HG02610 (cell line): ENCODE data around the gene COL21A1.

Source experiments
- ATAC-seq: cut with Tn5 transposase; IDR thresholded peaks from one replicate; pipeline ENCODE4 v1.9.1; 2021; ENCODE audit warnings: mild to moderate bottlenecking, moderate library complexity; ENCODE audit not compliant: unreplicated experiment

The COL21A1 gene

DNA sequence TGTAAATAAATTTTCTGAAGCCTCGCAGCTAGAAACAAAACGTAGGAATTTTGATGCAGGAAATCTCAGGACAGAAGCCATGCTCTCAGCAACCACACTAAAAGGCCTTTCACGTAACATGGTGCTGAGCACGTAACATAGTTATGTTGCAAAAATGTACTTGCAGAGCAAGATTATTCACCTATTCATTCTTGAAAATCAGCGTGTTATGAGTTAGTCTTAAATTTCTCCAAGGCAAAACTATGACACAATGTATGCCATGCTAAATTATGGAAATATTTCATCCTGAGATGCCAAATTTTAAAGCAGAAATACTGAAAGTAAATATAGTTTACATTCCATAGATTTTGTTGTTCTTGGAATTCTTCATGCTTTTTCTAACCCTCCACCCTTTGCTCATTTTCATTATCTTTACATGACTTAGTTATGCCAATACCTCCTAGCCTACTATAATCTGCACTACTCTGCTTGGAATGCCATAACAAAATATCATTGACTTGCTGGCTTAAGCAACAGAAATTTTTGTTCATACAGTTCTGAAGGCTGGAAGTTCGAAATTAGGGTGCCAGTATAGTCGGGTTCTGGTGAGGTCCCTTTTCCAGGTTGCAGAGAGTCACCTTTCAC, 192.2 kb downstream of the COL21A1 start:
- no peak for ATAC-seq

DNA sequence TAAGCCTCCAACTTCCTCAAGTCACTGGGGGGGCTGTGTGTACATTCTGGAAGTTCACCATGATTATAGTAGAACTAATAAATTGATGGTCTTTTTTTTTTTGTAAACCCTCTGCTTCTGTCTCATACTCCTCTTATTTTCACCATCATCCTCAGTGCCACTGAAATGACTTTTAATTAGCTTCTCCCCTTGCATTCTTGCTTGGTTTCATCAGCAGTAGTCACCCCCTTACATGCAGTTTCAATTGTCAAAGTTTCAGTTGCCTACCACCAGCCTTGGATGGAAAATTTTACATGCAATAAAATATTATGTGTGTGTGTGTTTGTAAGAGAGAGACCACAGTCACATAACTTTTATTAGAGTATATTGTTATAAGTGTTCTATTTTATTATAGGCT, 196.2 kb downstream of the COL21A1 start:
- no peak for ATAC-seq

DNA sequence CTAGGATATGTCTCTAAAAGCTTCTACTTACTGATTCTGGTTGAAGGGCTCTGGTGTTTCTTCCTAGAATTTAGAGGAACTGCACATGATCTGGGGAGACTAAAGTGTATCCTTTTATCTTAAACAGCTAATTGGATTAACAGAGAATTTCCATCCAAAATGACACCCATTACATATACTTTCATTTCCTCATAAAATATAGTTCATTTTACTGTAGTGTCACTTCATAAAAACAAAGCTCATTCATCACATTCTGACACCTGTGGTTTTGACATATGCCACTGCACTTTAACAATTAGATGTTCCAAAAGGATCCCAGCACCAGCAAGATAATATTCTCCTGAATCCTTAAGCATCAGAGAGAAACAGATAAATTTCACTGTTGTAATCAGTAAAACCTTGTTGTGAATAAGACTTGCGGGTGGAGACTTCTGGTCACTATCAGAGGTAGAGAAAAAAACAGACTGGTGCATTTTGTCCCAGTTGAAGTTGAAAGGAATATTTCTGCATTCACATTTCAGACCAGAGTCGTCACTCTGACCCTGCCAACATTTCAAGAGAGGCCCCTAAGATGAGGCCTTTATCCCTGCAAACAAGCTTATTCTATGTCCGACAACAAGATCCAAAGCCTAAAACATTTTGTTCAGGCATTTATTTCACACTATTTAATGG, 196.7 kb downstream of the COL21A1 start:
- no peak for ATAC-seq

DNA sequence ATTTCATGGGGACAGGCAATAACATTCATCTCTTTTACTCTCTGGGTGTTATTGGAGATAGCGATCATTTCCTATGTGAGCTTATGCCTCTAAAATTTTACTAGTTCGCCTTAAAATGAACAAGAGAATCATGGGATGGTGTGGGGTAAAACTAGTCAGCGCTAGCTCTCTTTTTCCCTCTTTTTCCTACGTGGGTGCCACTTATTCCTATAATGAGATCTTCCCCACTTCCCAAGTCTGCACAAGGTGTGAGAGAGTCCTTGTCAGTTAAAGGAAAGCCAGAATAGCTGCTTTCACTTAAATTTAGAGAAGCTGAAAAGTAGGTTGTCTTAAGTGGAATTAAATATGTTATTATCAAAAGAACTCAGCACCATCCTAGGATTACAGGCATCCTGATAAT, 198.8 kb downstream of the COL21A1 start:
- no peak for ATAC-seq

DNA sequence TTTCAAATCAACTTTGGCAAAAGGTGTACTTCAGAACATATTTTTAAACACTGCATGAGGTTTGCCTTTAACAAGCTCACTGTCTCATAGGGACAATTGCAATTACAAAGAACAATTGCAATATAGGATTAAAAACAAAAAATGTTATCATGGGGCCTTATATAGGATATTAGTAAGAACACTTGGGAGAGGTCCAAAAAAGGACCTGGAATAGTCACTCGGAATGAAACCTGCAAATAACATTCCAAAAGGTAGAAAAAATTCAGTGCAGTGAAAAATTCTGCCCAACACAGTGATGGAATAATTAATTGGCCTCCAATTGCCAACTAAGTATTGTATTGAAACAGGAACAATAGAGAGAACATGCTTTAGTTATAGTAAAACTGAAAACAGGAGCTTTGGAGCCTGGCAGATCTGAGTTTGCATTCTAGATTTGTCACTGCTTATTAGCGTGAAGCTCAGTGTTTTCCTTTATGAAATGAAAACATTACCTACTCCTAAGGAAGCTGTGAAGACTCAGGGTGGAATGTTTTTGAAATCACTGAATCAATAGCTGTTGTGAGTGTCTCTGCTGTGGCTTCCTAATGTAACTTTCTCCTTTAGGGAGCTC, 199.3 kb downstream of the COL21A1 start:
- ATAC-seq = no peak

DNA sequence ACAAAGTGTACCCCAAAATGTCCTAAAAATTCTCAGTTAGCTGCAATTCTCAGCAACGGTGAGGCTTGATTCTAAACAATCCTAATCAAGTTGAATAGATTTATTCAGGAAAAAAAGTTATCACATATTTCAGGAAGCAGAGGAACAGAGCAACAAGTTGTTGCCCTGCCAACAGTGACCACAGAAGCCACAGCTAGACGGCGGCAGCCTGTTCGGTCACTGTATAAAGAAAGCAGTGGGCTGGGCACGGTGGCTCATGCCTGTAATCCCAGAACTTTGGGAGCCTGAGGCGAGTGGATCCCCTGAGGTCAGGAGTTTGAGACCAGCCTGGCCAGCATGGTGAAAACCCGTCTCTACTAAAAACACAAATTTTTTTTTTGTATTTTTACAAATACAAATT, 200.8 kb downstream of the COL21A1 start:
- ATAC-seq = no peak

DNA sequence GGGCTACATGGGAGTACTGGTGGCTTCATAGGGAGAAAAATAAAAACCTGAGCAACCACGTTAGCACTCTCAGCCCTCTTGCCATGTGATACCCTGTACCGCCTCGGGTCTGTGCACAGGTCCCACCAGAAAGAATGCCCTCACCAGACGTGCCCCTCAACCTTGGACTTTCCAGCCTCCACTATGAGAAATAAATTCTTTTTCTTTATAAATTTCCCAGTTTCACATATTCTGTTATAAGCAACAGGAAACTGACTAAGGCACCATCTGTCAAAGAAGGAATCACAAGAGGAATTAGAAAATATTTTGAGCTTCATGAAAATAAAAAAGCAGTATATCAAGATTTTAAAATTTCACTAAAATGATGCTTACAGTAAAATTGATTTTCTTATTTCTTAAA, 203.6 kb downstream of the COL21A1 start:
- no peak for ATAC-seq

DNA sequence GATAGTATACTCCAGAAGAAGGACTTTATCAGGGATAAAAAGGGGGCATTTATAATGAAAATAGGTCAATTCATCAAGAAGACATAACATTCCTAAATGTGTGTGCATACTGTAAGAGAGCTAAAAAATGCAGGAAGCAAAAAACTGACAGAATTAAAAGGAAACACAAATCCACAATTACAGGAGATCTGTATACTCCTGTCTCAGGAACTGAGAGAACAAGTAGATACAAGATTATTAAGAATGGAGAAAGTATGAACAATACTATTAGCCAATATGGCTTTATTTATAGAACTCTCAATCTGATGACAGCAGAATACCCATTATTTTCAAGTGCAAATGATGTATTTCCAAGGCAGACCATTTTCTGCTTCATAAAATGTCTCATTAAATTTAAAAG, 204.3 kb downstream of the COL21A1 start:
- ATAC-seq = no peak

DNA sequence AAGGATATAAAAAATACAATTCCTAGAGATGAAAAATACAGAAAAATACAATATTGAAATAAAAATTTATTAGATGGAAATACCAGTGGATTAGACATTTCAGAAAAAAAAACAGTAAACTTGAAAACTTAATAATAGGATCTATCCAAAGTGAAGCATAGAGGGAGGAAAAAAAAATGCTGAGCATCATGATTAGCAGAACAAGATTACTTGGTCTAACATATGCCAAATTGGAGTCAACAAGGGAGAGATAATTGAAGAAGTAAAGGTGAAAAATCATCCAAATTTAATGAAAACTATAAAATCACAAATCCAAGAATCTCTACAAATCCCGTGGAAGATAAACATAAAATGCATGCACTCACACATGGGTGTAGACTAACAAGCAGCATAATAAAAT, 205.8 kb downstream of the COL21A1 start:
- ATAC-seq = no peak

DNA sequence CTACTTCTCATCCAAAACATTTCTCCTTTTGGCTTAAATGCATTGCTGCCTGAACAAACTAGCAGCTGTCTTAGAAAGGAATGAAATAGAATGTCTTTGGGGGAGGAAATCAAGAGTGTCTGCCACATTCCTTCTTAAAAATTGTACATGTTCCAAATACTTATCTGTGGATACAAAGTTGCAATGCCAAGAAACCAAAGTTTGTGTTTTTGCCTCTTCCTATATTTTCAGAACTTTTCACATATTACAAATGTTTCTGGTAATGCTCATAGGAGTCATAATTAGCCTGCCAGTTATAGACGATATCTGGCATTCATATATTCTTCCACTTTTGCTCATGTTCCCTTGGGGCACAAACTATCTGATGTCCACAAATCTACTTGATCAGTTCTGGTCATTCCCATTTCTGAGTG, 206.5 kb downstream of the COL21A1 start:
- ATAC-seq = no peak

DNA sequence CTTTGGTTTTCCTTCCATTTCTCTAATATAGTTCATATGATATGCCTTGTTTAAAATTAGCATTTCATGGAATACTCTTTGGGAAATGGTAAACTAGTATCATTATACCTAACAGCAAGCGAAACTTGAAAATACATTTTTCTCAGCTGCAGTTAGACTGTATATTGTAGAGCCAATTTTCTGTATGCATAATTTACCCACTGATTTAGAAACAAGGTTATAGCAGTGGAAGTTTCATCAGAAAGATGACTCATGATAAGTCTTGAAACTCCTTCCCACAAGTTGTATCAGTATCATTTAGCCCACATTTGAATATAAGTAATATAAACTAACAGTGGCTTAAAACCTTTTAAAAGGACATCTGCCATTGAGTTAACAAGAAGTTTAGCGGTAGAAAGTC, 207.2 kb downstream of the COL21A1 start:
- no peak for ATAC-seq

DNA sequence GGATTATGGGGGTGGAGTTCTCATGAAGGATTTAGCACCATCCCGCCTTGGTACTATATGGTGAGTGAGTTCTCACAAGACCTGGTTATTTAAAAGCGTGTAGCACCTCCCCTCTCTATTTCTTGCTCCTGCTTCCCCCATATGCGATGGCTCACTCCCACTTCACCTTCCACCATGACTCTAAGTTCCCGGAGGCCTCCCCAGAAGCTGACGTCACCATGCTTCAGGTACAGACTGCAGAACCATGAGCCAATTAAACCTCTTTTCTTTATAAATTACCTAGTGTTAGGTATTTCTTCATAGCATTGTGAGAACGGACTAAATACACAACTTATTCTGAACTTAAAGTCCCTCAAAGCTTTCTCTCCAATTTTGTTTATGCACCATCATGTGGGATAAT, 208.6 kb downstream of the COL21A1 start:
- ATAC-seq = no peak

DNA sequence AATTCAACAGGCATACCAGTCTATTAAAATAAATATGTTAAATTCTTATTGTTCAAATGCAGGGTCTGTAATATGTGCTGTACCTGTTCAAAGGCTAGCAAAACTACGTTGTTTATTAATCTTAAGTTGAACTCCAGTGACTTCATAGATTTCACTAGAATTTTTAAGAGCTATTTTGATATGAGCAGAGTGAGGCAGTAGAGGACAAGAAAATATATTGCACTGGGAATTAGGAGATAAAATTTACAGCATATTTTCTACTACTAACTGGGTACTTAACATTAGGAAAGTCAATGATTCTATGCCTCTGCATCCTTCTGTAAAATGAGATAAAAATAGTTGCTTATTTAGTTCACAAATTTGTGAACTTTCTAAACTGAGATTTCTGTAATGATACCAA, 209.8 kb downstream of the COL21A1 start:
- no peak for ATAC-seq

DNA sequence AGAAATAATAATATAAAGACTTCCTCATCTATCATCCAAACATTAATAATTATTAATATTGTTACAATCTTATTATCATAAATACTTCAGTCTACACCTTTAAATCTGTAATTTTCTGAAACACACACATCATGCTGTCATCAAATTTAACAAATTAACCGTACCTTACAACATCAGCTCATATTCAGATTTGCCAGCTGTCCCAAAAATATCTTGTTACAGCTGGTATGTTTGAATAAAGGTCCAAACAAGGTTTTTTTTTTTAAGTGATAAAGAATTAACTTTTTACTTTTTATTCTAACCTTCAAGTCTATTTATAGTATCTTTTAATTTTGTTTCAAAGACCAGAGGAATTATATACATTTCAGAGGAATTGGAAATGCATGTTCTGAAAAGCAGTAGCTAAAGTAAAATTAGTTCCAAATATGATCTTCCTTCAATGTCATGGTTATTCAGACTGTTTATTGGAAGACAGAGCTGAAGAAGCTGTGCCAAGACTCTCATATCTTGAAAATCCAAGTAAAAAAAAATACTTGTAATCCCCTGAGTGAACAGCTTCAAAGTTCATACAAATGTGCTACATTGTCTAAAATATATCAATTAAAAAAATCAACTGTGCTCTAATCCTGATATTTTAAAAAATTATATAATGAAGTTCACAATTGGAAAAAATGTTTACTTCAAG, 210.3 kb downstream of the COL21A1 start:
- no peak for ATAC-seq

DNA sequence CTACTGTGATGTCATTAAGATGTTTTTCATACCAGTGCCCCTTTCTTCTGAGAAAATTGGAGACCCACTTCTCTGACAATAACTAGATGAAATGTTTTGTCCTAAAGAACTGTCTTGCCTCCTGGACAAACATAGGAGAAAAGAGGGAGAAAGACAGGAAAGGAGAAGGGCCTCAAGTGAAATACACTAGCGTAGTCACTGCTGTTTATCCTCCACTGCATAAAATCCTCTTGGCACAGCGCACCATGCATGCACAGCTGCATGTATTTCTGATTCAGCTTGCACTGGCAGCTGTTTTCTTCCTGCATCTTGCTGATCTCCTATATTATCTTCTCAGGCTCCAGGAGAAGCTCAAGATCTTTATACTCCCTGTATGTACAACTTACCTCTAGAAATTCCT, 214.0 kb downstream of the COL21A1 start:
- no peak for ATAC-seq

DNA sequence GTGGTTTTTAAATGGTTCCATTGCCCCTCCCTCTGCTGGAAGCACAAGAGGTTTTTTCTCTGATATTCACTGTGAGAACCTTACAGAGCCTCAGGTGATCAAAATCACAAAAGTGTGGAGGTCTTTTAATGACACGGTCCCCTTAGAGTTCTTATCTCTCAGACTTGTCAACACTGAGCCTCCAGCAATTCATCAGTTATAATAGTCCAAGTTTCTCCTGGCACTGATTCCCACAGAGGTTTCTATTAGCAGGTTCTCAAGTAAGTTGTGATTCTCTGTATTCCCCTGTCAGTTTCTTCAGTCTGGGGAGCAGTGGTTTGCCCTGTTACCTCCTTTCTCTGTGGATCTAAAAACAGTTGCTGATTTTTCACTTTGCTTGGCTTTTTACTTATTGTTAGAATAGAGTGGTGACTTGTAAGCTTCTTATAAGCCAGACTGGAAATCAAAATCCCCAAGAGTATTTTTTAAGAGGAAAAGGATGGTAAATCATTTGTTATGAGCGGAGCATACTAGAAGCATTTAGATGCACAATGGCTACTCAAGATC, 214.6 kb downstream of the COL21A1 start:
- ATAC-seq = no peak

DNA sequence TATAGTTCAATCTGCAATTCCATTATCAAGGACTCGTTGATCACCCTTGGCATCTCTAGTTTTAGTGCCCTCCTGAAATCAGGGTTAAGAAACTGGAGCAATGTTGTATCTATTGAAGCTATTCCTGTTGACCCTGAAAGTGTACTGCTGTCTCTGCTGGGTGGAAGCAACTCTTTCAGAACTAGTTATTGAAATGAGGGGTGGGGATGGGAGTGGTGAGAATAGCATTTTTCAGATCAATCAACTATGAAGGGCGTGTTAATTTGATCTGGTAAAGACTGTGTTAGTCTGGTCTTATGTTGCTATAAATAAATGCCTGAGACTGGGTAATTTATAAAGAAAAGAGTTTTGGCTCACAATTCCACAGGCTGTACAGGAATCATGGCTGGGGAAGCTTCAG, 219.5 kb downstream of the COL21A1 start:
- ATAC-seq = no peak

DNA sequence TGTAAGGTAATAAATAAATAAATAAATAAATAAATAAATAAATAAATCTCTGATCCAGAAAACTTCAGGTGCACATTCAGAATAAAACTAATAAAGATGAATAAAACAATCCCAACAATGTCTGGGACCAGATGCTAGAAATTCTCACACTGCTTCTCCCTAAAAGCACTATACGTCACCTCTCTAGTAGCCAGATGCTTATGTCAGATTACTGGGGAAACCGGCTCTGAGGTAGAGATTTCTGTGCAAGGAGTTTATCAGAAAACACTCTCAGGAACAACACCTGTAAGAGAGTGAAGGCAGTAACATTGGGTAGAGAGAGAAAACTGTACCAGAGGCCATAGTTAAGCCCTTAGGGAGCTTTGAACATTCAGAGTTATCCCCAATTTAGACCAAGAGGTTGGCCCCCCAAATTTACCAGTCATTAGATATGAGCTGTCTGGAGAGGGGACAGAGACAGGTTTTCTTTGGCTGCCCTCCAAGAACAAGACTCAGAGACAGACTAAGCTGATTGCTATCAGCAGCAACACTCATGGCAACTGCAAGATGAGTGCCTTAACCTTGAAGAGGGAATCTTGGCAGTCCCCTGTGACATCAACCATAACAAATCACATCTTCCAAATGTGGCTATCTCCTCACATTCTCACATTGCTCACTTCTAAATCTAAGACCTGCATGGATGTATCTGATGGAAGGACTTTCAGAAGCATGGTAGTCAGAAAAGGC, 220.8 kb downstream of the COL21A1 start:
- ATAC-seq = no peak

DNA sequence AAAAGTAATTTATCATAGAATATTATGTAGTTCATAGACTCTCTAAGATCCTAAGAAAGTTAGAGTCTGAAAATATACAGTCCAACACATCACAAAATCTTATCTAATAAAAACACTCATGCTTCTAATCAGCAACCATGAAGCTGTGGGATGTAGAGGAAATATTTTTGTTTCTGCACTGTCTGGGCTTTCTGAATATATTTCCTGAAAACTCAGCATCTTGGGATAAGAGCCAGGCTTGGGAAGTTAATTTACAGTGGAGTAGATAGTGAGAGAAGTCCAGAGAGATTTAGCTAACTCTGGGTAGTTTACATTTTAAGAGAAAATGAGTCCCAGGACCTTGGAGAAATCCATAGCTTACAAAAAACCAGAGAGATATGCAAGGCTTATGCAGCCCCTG, 221.6 kb downstream of the COL21A1 start:
- ATAC-seq = no peak

DNA sequence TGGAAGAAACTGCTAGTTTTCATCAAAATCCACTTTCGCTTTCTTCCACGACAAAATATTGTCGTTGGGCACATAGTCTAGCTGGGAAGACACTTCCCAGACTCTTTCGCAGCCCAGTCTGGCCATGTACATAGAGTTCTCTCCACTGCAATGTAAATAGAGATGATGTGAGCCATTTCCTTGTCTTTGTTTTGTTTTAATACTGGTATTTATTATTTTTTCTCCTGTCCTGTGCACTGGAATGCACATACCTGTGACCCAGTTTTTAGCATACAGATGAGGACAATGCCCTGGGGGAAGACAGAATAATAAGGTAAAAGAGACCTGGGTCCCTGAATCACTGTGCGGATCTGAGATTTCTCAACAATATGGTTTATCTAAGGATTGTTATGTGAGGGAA, 222.4 kb downstream of the COL21A1 start:
- ATAC-seq = no peak

DNA sequence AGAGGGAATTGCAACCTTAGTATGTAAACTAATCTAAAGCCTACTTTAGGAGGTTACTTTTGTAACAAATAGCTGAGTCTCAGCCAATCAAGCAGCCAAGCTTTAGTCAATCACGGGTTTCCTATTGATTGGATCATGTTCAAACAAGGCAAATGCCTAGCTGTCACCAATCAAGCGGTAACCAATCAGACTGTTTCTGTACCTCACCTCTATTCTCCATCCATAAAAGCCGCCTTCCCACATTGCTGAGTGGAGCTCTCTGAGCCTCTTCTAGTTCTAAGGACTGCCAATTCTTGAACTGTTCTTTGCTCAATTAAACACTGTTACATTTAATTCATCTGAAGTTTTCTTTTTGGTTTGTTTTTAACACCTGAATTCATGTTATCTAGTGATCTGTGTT, 223.6 kb downstream of the COL21A1 start:
- no peak for ATAC-seq
